RPMI7951 (cell line): ENCODE measurements around the gene THBD. TPM values are rescaled to one million over a fixed set of nuclear protein-coding genes. Genes with fewer than 3 reads are reported as not detected.

ENCODE experiments used
- DNase-seq: peaks from one replicate; pipeline ENCODE4 v3.0.0-alpha.2; 2012; ENCODE audit warnings: low read depth
- total RNA-seq: library from RNA; depleted of rRNA; stranded (reverse); fragments of >200 nt; shearing (Covaris generic); gene quantifications from 2 replicates; pipeline ENCODE4 v1.2.3, GENCODE V29; 2014

The THBD gene
- total RNA-seq, 1 experiment from 2014 or later, result 18.0 TPM

DNA sequence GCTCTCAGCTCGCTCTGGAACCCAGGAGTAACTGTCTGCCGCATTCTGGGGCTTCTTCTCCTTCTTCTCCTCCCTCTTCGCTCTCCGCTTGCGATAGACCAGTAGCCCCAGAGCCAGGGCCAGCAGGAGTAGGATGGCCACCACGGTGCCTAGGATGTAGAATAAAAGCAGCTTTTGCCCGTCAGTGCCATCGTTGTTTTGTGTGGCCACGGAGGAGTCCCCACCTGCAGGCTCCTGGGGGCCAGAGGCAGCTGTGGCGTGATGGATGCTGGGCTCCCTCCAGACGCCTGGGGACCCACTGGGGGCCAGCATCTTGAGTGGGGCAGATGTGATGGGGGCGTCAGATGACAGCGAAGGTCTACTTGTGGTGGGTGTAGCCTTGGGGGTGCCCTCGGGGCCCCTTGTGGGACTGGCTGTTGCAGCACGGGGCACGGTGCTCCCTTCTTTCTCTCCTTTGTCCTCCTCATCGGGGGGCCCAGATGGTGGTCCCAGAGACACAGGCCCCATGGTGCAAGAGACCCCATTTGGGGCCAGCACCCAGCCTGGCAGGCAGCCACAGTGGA, 34.9 kb upstream of the THBD start:
- no peak for DNase-seq

DNA sequence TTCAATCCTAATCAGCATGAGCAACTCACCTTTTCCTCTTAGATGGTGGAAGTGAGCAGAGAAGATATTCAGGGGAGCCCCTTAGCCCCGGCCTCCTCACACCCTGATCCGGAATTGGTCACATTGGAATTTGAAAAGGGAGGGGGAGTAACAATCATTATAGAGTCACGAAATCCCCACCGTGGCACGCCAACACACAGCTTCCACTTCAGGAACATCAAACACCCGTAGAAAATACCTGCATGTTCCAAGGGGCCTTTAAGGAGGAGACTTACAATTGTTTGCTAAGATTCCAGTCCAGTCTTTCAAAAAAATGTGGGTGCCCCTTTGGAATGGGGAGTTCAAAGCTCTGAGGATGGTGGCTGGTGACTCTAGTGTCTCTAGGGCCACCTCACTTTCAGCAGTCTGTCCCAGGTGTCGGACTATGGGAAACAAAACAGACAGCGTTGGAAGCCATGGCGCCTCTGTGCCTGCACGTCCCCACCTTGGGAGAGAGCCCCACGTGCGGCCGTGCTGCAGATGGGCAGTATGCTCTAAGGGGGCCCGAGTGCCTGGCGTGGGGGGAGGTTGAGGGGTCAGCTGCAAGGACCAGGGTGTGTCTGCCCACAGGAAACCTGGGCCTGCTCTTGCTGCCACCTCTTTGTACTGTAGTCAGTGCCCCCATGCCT, 34.2 kb upstream of the THBD start:
- no peak for DNase-seq

DNA sequence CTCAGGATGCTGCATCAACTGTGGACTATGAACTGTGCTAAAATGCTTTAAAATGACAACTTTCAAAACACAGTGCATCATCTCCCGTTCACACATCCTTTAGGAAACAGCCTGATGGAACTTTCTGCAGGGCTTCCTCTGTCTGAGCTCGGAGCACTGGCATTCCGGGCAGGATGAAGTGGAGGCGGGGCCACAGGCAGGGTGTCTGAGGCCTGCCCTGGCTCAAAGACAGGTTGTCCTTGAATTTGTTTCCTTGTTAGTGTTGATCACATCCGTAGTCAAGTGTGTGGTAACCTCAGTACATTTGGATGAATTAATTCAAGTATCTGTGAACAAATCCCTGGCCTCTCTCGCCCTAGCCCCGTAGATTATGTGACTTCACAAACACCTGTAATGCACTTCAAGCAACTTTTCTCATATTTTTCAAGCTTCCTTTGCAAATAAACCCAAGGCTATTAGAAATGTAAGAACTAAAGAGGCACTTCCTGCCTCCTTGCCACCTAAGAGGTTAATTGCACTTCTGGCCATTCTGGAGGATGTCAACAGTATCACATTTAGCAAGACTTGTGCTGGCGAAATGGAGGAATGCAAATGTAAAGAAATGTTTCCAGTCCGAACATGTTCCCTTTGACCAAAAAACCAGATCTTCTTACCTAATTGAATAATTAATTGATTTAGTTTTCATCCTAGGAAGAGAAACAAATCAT, 33.5 kb upstream of the THBD start:
- no peak for DNase-seq

DNA sequence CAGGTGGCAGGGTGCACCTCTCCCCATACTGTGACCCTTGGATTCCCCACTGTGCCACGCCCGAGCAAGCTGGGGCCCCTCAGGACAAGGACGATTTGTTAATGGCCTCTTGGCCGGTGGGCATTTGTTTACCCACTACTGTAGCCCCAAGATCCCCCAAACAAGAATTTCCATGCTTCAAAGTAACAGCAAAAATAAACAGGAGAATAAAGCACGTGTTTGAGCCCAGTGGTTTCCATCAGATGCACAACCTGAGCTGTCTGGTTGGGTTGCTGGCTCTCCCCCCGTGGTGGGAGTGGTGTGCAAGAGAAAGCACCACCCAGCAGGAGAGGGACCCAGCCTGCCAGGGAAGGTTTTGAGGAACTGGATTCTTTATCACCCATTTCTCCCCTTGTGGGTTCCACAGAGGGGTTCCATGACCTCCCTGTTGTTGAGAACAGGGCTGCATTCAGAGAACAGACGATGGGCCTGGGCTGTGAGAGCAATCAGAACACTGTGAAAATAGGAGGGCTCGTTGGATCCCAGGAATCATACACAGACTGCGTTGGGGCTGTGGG, 31.9 kb upstream of the THBD start:
- no peak for DNase-seq

DNA sequence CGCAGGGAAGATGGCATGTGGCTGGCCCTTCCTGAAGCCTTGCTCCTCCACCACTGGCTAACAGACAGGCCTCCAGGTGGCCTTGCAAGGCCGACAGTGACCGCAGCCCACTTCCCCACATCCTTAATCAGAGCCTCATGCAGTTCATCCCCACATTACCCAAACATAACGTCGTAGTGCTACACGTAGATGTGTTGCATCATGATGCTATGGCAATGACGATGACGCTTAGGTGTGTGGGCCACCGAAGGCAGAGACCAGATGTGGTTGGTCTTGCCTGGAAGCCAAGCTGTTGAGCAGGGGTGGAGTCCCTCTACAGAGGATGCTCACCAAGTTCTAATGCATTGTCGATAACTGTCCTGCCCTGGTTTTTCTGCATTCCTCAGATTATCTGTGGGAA, 31.0 kb upstream of the THBD start:
- DNase-seq, result no peak

DNA sequence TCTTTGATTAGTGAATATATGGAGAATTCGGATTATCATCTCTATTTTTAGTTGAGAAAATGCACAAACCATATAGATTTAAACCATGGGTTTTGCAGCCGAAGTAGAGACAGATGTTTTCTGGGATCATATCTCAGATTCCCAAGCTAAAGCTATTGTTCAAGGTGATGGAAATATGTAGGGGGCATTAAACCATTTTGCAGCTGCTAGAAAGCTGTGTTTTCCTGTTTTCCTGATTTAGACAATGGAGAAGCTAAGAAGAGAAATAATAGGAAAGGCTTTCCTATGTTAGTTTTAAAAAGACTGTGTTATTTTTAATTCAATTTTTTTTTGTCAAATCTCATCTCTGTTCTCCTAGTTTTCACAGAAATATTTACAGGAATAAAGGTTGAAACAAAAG, 30.5 kb upstream of the THBD start:
- DNase-seq, result no peak

DNA sequence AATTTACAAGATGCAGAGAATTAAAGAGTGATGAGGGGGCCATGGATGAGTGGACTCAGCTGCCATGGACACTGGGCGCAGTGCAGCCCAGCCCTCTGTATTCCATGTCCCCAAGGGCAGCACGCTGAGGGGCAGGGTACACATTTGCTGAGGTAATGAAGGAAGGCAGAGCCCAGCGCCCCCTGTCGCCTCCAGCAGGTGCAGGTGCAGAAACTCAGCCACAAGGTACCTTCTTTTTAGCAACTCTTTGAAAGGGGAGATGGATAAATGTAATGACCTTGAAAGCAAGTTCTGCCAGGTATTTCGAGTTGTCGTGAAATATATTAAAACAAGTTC, 29.5 kb upstream of the THBD start:
- no peak for DNase-seq

DNA sequence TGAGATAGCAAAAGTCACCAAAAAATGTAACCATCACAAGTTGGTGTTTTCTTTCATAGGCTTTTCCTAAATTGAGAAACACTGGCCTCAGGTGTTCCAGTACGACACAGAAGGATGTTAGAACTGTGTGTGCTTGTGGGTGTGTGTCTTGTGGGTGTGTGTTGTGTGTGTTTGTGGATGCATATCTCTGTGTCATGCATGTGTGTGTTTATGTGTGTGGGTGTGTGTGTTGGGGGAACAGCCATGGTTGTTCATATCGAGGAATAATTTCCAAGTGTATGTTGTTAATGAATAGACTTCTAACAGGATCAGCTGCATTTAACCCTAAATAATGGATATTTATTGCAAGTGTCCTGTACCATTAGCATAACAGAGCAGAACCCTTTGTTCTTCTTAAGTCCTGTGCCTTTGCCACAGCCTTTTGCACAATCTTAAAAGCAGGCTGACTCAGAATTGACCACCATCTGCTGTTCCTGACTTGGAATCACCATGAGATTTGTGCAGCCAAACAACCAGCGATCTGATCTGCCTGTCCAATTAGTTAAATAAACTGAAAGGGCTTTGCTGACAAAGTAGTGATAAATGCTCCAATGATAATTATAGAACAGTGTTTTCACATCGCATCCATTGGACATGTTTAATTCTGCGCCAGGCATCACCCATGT, 29.0 kb upstream of the THBD start:
- DNase-seq, result peak; percentile 61

DNA sequence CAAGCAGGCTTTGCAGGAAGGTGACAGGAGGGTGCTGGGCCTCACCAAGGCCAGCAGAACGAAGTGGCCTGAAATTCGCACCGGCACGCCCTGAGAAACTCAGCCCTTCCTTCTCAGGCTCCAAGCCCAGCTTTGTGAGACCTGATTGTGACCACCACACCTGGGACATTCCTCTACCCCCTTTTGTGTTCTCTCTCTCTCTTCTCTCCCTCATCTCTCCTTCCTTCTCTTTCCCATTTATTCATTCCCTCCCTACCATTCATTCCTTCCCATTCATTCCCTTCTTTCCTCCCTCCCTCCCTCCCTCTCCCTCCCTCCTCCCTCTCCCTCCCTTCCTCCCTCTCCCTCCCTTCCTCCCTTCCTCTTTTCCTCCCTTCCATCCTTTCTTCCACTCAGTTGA, 27.8 kb upstream of the THBD start:
- no peak for DNase-seq

DNA sequence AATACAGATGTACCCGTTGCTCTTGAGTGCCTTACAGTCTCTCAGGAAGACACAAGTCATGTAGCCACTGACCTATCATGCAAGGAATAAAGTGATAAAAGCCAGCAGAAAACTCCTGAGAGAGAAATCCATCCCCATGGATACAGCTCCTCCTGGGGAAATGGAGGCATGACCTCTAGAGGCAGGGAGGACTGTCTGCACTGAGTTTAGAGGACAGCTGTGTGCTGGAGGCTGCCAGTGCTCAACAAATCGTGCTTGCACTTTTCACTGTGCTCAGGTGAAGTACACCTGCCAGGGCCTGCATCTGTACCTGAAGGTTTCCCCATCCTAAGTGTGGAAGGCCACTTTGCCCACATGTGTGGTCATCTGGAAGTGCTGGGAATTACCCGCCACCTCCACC, 24.6 kb upstream of the THBD start:
- DNase-seq, result no peak

DNA sequence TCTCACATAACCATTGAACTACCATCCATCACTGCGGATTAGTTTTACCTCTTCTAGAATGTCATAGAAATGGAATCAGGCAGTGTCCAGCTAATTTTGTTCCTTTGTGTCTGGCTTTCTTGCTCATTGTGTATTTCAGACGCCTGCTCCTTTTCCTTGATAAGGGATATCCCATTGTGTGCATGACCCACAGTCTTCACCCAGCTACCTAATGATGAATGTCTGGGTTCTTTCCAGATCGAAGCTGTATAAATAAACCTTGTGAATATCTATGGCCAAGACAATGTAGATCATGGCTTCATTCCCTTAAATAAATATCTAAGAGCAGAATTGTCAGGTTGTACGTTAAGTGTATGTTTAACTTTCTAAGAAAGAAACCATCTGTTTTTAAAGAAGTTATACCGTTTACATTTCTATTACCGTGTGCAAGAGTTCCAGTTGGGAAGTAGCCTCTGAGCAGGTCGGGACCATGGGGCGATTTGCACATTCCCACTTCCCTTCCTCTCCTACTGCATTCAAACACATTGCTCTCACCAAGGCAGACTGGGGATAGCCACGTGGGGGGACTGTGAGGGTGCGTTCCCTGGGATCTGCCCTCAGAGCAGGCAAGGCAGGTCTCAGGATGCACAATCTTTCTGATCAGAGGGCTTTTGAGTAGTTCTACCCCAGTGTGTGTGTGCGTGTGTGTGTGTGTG, 23.6 kb upstream of the THBD start:
- no peak for DNase-seq

DNA sequence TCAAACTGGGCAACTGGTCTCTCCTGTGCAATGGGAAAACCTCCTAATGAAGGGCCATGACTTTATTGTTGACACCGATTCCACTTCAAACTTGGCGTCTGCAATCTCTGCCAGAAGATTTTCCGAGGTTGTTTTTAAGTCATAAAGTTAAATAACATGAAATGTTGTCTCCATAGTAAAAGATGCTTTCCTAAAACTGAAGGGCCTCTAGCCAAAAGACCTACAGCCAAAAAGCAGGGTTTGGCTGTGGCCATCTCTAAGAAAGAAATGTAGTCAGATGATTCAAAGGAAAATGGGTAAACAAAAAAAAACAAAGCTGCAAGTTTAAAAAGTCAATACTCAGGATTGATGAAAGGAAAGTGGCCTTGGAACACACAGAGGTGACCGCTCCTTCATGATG, 22.5 kb upstream of the THBD start:
- no peak for DNase-seq

DNA sequence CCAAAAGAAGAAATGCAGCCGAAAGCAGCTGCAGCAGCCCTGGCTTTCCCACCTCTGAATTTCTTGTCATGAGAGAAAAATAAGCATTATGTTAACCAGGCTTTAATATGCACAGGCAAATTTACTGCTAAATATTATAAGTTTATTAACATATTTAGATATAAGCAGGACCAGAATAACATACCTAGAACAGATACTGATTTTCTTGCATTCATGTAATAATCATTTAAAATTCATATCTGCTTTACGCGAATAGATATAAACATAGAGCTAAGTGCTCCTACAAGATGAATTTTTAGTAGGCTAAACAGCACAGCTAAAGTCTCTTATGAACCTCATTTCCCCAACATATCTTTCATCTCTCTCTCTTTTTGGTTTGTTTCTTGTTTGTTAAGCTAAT, 21.9 kb upstream of the THBD start:
- no peak for DNase-seq

DNA sequence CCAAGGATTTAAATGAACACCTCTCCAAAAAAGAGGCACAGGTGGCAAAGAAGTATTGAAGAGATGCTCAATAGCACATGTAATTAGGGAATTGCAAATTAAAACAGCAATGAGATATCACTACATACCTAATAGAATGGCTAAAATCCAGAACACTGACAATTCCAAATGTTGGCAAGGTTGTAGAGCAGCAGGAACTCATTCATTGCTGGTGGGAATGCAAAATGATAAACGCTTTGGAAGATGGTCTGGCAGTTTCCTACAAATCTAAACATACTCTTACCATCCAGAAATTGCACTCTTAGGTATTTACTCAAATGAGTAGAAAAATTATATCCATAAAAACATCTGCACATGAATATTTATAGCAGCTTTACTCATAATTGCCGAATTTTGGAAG, 19.6 kb upstream of the THBD start:
- no peak for DNase-seq

DNA sequence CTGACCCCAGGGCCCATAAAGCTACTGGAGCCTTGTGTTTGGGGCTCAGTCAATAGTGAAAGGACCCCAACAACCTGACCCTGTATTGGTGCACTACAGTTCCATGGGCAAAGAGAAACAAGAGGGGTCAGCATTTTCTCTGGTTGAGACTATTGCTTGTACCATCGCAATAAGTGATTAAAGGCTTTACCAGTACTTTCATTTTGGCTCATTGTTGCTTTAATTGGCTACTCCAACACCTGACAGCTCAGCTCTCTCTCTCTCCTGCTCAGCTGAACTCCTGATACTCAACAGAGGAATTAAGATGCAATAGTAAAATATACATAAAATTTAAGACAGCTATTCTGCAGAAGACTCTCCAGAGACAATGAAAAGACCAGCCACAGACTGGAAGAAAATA, 18.8 kb upstream of the THBD start:
- no peak for DNase-seq

DNA sequence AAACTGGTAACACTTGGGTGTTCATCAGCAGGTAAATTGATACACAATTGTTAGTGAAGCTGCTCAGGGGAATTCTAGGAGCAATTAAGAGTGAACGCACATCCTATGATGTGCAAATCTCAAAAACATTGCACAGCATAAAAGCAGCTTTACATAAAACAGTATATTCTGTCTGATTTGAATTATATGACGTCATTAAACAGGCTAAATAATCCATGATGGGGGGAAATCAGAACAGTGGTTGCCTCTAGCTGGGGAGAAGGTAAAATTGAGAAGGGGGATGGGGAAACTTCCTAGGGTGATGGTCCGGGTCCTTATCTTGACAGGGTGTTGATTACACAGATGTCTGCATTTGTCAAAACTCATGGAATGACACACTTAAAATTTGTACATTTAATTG, 17.3 kb upstream of the THBD start:
- DNase-seq, result no peak

DNA sequence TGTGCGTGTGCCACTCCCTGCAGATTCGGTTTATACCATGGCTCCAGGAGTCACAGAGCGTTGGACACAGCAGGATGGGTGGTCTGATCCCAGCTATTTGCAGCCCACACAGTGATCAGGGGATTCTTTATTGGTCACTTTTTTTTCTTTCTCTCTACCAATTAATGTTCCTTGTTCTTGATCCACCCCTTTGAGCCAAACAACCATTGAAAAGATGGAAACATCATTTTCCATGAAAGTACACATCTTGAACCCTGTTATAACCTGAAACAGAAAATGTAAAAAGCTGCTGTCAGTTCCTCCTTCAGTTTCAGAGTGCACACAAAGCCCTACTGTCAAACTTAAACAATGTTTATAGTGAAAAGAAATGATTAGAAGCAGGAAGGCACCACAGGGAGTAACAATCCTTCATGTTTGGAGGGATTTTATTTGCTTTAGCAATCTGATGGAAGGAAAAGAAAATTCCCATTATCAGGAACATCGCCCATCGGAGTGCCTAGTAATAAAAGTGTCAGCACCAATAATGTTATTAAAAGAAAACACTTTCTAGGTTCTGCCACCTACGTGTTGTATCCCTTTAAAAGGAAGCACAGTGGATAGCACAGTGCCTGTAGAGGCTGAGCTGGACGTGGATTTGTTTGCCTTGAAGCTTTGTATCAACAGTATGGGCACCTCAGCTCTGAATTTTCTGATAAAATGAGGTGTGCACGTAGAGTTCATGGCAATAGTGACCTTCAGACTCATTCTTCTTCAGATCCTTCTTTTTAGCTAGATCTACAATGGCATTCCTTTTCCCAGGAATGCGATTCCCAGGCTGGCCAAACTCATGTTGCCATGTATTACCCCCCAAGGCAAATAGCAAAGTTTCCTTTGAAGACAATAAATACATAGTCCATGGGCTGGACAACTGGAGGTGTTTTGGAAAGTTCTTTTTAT, 16.1 kb upstream of the THBD start:
- DNase-seq, result peak; percentile 21

DNA sequence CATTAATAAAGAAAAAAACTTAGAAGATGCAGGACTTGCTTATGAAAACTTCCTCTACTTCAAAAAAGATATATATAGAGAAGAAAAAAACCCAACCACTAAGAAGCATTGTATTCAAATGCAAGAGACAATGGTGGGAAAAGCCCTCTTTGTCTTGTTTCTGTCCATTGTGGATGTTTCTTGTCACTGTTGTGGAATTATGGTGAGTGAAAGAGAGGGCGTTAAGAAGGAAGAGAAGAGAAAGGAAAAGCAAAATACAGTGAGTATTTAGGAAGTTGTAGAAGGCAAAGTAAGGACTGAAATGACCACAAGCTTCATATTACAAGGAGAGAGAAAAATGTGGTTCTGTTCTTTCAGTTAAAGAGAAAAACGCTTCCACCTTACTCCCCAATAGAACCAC, 14.1 kb upstream of the THBD start:
- no peak for DNase-seq

DNA sequence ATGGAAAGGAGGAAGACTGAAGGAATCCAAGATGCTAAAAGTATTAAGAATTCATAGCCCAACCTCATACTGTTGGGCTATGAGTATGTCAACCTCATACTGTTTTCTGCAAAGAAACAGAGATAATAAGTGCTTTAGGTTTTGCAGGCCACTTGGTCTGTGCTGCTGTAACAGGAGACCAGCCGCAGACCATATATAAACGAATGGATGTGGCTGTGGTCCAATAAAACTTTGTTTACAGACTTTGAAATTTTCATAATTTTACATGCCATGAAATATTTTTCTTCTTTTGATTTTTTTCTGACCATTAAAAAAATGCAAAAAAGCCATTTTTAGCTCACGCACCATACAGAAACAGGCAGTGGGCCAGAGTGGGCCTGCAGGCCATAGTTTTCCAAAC, 13.7 kb upstream of the THBD start:
- DNase-seq, result no peak

DNA sequence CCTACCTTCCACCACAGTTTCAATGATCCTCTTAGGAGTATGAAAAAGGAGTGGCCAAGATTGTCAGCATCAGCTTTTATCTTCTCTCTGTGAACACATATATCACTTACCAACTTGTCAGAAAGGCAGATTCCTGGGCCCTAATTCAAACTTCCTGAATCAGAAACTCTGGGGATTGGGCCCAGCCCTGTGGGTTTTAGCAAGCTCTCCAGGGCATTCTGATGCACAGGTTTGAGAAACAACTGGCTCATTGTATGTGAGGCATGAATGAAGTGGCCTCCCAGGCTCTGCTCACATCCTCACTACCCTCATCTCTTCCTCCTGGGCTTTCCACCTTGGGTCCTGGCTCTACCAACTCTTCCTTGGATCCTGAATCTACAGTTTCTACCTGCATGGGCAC, 13.2 kb upstream of the THBD start:
- no peak for DNase-seq
